ENCODE results near the gene COX6B1. TPM values are rescaled to one million over a fixed set of nuclear protein-coding genes. Genes with fewer than 3 reads are reported as not detected.
A peak's percentile ranks its signal among the peaks of the same experiment; 100 is the strongest.

COX6B1 gene
- total RNA-seq, 4 donors from 2014 or later, result 139 to 941 (median 369) TPM

- Histone ChIP-seq H3K27me3 (no peaks in the 10 kb centered on the region), H3K9me3 (no peaks in the 10 kb centered on the region), H3K4me1 (no peaks in the 10 kb centered on the region), H3K4me3 (replicated peaks in 1 of 3) (no peak overlapping the region), H3K36me3 (no peaks in the 10 kb centered on the region), H3K27ac (no peak overlapping the region)
- TF ChIP-seq CTCF (IDR thresholded peaks at IDR 0.05), result no peak
- no peak for TF ChIP-seq POLR2A (IDR thresholded peaks at IDR 0.05)
- intact Hi-C loops (cut with DNase I), result no loop called here
- no peak for DNase-seq
- WGBS, 2 donors, result 90 to 92% methylated on average over 11 to 13 of the region's 13 CpGs
Measured at GRCh38 chr19:35622750-35623149, 25.4 kb upstream of the COX6B1 start.

GRCh38 chr19:35623327-35624010 is 24.7 kb upstream of the COX6B1 start:
- Histone ChIP-seq H3K9me3 (no peaks in the 10 kb centered on the region), H3K27ac (no peak overlapping the region), H3K4me1 (peaks cover 0 to 4% of the 10 kb centered on the region in 2 donors), H3K27me3 (no peaks in the 10 kb centered on the region), H3K4me3 (replicated peaks in 1 of 3) (no peak overlapping the region), H3K36me3 (no peaks in the 10 kb centered on the region)
- intact Hi-C loops (cut with DNase I), result no loop called here
- TF ChIP-seq POLR2A (IDR thresholded peaks at IDR 0.05) (no peak), CTCF (IDR thresholded peaks at IDR 0.05) (no peak)
- DNase-seq, result no peak
- 90 to 92% methylated on average over 6 of the region's 6 CpGs for WGBS, 2 donors

- DNase-seq, result no peak
- Histone ChIP-seq H3K27ac (peak overlapping the region; percentile 28 to 79 (median 75)), H3K36me3 (peaks cover 24 to 26% of the 10 kb centered on the region in 2 donors), H3K9me3 (no peaks in the 10 kb centered on the region), H3K4me1 (peaks cover 8 to 16% of the 10 kb centered on the region in 2 donors), H3K27me3 (no peaks in the 10 kb centered on the region), H3K4me3 (replicated peaks in 1 of 3) (peak overlapping the region; percentile 24 to 100 (median 54))
- 7 to 8% methylated on average over 9 of the region's 9 CpGs for WGBS, 2 donors
- intact Hi-C loops (cut with DNase I), result no loop called here
- TF ChIP-seq CTCF (IDR thresholded peaks at IDR 0.05), result no peak
- TF ChIP-seq POLR2A (IDR thresholded peaks at IDR 0.05), result no peak
Measured at GRCh38 chr19:35628264-35628564, 19.9 kb upstream of the COX6B1 start.

GRCh38 chr19:35628565-35629331 is 19.4 kb upstream of the COX6B1 start, which contains the start of gene RBM42:
TSS of gene RBM42 (plus strand) at chr19:35629036. CDS start at chr19:35629154, 118 bp downstream.
- DNase-seq, result peak; percentile 98
- TF ChIP-seq CTCF (IDR thresholded peaks at IDR 0.05) (peak in 1 of 6 experiments; percentile 32), POLR2A (IDR thresholded peaks at IDR 0.05) (peak; percentile 31 to 77)
- Histone ChIP-seq H3K27me3 (no peaks in the 10 kb centered on the region), H3K4me1 (peaks cover 8 to 16% of the 10 kb centered on the region in 2 donors), H3K4me3 (replicated peaks in 1 of 3) (peak within 1 kb of the TSS; percentile 82 to 100 (median 95)), H3K9me3 (no peaks in the 10 kb centered on the region), H3K27ac (peak within 1 kb of the TSS; percentile 28 to 79 (median 75)), H3K36me3 (peaks cover 30 to 31% of the 10 kb centered on the region in 2 donors)
- 0% methylated on average over 27 to 32 of the region's 56 CpGs for WGBS, 2 donors
- intact Hi-C loops (cut with DNase I), result no loop called here

GRCh38 chr19:35629332-35629633 is 18.8 kb upstream of the COX6B1 start:
- peak overlapping the region; percentile 82 to 100 (median 95) for H3K4me3 ChIP-seq (replicated peaks in 1 of 3)
- H3K9me3 ChIP-seq, result no peaks in the 10 kb centered on the region
- TF ChIP-seq CTCF (IDR thresholded peaks at IDR 0.05) (no peak), POLR2A (IDR thresholded peaks at IDR 0.05) (no peak)
- H3K27ac ChIP-seq, result peak overlapping the region; percentile 27 to 79 (median 75)
- WGBS, 2 donors, result 0 to 5% methylated on average over 7 to 15 of the region's 15 CpGs
- intact Hi-C loops (cut with DNase I), result no loop called here
- peaks cover 35 to 37% of the 10 kb centered on the region in 2 donors for H3K36me3 ChIP-seq
- H3K27me3 ChIP-seq, result no peaks in the 10 kb centered on the region
- H3K4me1 ChIP-seq, result peaks cover 8 to 16% of the 10 kb centered on the region in 2 donors
- DNase-seq, result no peak
